Fibroblast of skin of right biceps (primary cell): ENCODE measurements around the gene BTG3.

Experiments
- DNase-seq: peaks from one replicate; pipeline ENCODE4 v3.0.0-alpha.2; 2013

Gene BTG3

GRCh38 chr21:17612565-17613241 is at the start of gene BTG3:
Gene BTG3 (minus strand): TSS chr21:17612901. CDS start chr21:17609144, 3,757 bp downstream.
- peak; percentile 87 for DNase-seq

- DNase-seq: no peak
Measured at GRCh38 chr21:17660862-17661261, 48.2 kb upstream of the BTG3 start.

- no peak for DNase-seq
Measured at GRCh38 chr21:17660452-17660851, 47.8 kb upstream of the BTG3 start.

- DNase-seq: no peak
Measured at GRCh38 chr21:17658931-17659330, 46.2 kb upstream of the BTG3 start.

GRCh38 chr21:17651526-17651925 is 38.8 kb upstream of the BTG3 start:
- no peak for DNase-seq

GRCh38 chr21:17650292-17650691 is 37.6 kb upstream of the BTG3 start:
- no peak for DNase-seq

GRCh38 chr21:17646790-17647189 is 34.1 kb upstream of the BTG3 start:
- DNase-seq: no peak

- DNase-seq: no peak
Measured at GRCh38 chr21:17644186-17644585, 31.5 kb upstream of the BTG3 start.

GRCh38 chr21:17640821-17641220 is 28.1 kb upstream of the BTG3 start:
- no peak for DNase-seq

- no peak for DNase-seq
Measured at GRCh38 chr21:17636711-17637110, 24.0 kb upstream of the BTG3 start.

- no peak for DNase-seq
Measured at GRCh38 chr21:17631195-17631594, 18.5 kb upstream of the BTG3 start.

- DNase-seq: no peak
Measured at GRCh38 chr21:17622018-17622417, 9.3 kb upstream of the BTG3 start.

- no peak for DNase-seq
Measured at GRCh38 chr21:17616831-17617230, 4.1 kb upstream of the BTG3 start.

GRCh38 chr21:17613242-17613676 is 558 bp upstream of the BTG3 start:
- peak; percentile 5 for DNase-seq

GRCh38 chr21:17612023-17612564 is 607 bp downstream of the BTG3 start:
- DNase-seq: peak; percentile 41

- DNase-seq: peak; percentile 88
Measured at GRCh38 chr21:17611414-17612022, 1.2 kb downstream of the BTG3 start.

- DNase-seq: peak; percentile 7
Measured at GRCh38 chr21:17610911-17611310, 1.8 kb downstream of the BTG3 start.

- no peak for DNase-seq
Measured at GRCh38 chr21:17609681-17610080, 3.0 kb downstream of the BTG3 start.

GRCh38 chr21:17607684-17608083 is 5.0 kb downstream of the BTG3 start:
- DNase-seq: no peak

- DNase-seq: peak; percentile 37
Measured at GRCh38 chr21:17602874-17603273, 9.8 kb downstream of the BTG3 start.

GRCh38 chr21:17598437-17598836 is 14.3 kb downstream of the BTG3 start:
- DNase-seq: no peak

GRCh38 chr21:17597680-17598079 is 15.0 kb downstream of the BTG3 start:
- DNase-seq: no peak

- peak; percentile 9 for DNase-seq
Measured at GRCh38 chr21:17590430-17590829, 22.3 kb downstream of the BTG3 start.

GRCh38 chr21:17585875-17586450 is 26.7 kb downstream of the BTG3 start:
- peak; percentile 52 for DNase-seq
